Breast epithelium (tissue), 4 donors: ENCODE results near the gene TTC6. TPM values are rescaled to one million over a fixed set of nuclear protein-coding genes. Genes with fewer than 3 reads are reported as not detected.

Experiments used
- DNase-seq, 2 donors: peaks; one replicate each; pipeline ENCODE4 v3.0.0-alpha.2; 2019; ENCODE audit warnings: low spot score in 2 of 2
- H3K27ac ChIP-seq, 2 donors: fragments of 200-600 bp; sonication (generic) in 1 of 2; one replicate each; pipeline ENCODE4 v1.5.1; 2016 to 2019; ENCODE audit warnings: mild to moderate bottlenecking in 1 of 2
- H3K27me3 ChIP-seq, 2 donors: fragments of 200-600 bp; sonication (generic) in 1 of 2; one replicate each; pipeline versions ENCODE4 v1.5.1 to v1.6.0; 2017 to 2019; ENCODE audit warnings: control low read depth in 1 of 2, mild to moderate bottlenecking in 1 of 2
- H3K36me3 ChIP-seq: fragments of 200-600 bp; one replicate; pipeline ENCODE4 v1.5.1; 2019
- H3K4me1 ChIP-seq, 2 donors: fragments of 200-600 bp; sonication (generic); one replicate each; pipeline ENCODE4 v1.5.1; 2016 to 2019; ENCODE audit warnings: control low read depth in 1 of 2
- H3K4me3 ChIP-seq, 3 donors: fragments of 200-600 bp; sonication (generic); 1 replicate in 2 of 3; 2 replicates in 1 of 3; pipeline ENCODE4 v1.5.1; 2016 to 2019; ENCODE audit warnings: mild to moderate bottlenecking in 3 of 3, moderate library complexity in 2 of 3
- H3K9me3 ChIP-seq, 2 donors: fragments of 200-600 bp; sonication (generic) in 1 of 2; one replicate each; pipeline ENCODE4 v1.5.1; 2016 to 2019; ENCODE audit warnings: control low read depth in 1 of 2
- POLR2A ChIP-seq: fragments of 450-650 bp; IDR thresholded peaks from one replicate; pipeline ENCODE4 v1.6.1; 2016; ENCODE audit warnings: antibody characterized with exemption, mild to moderate bottlenecking, moderate library complexity
- POLR2AphosphoS5 ChIP-seq, 3 donors: sonication (generic); formaldehyde crosslinking; IDR thresholded peaks; one replicate each; pipeline ENCODE4 v1.6.1; 2017; ENCODE audit warnings: antibody characterized with exemption in 3 of 3
- intact Hi-C: fragments of 100-400 bp; cut with DNase I; formaldehyde crosslinking; loops from one replicate; pipeline ENCODE4 v1.15.1; 2023; ENCODE audit warnings: low total_unique reads
- total RNA-seq, 3 donors: library from RNA; depleted of rRNA; stranded (reverse); fragments of >200 nt; gene quantifications; one replicate each; pipeline ENCODE4 v1.1.0, GENCODE V29; 2016
- TF ChIP-seq, protein P1 (sequence below), 3 donors: fragments of 450-650 bp; IDR thresholded peaks; one replicate each; pipeline ENCODE4 v1.5.1; 2016 to 2017; ENCODE audit warnings: antibody characterized with exemption in 3 of 3, mild to moderate bottlenecking in 3 of 3, moderate library complexity in 3 of 3

TTC6 gene
- total RNA-seq, 3 donors from 2014 or later, result 74.7 to 78.6 TPM; not detected in 1

DNA sequence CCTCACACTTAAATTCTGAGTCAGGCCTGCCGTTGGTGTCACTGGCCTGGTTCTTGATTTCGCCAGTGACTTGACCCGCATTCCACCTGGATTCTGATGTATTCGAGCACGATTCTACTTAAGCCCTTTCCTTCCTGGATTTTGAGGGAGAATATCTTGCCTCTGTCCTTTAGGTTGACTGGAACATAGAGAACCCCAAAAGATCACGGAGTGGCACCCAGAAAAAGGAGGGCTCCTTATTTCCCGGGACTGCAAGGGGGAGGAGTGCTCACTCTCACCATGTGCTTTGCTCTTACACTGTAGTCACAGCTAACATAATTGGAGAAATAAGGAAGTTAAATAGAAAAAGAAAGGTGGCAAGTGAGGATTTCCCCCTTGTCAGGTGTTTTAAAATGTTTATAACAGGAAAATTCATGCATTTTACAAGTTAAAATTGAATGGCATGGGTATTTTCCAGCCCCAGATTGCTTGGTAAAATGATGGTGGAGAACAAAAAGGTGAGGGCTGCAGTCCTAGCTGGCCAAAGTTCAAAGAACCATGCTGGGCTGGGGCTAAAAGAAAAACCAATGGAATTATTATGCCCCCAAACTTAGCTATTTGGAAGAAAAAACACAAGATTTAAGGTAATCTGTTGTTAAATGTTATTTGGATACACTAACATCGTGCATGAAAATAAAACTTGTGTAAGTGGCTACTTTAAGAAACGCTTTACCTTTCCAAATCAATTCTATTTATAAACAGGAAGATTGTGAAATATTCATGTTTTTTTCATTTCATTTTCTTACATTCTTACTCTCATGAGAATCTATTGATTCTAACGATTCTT, 9.2 kb upstream of the TTC6 start:
- Histone ChIP-seq H3K4me1 (peaks cover 0 to 8% of the 10 kb centered on the region in 2 donors), H3K27me3 (peaks cover 4 to 84% of the 10 kb centered on the region in 2 donors), H3K36me3 (no peaks in the 10 kb centered on the region), H3K9me3 (no peaks in the 10 kb centered on the region), H3K4me3 (no peak overlapping the region), H3K27ac (peak overlapping the region; percentile 69 to 90)
- no peak for DNase-seq
- intact Hi-C loops, result no loop called here
- TF ChIP-seq POLR2AphosphoS5 (IDR thresholded peaks at IDR 0.05), result no peak
- no peak for TF ChIP-seq POLR2A
- TF ChIP-seq, protein P1, sequence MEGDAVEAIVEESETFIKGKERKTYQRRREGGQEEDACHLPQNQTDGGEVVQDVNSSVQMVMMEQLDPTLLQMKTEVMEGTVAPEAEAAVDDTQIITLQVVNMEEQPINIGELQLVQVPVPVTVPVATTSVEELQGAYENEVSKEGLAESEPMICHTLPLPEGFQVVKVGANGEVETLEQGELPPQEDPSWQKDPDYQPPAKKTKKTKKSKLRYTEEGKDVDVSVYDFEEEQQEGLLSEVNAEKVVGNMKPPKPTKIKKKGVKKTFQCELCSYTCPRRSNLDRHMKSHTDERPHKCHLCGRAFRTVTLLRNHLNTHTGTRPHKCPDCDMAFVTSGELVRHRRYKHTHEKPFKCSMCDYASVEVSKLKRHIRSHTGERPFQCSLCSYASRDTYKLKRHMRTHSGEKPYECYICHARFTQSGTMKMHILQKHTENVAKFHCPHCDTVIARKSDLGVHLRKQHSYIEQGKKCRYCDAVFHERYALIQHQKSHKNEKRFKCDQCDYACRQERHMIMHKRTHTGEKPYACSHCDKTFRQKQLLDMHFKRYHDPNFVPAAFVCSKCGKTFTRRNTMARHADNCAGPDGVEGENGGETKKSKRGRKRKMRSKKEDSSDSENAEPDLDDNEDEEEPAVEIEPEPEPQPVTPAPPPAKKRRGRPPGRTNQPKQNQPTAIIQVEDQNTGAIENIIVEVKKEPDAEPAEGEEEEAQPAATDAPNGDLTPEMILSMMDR (IDR thresholded peaks at IDR 0.05), result no peak

DNA sequence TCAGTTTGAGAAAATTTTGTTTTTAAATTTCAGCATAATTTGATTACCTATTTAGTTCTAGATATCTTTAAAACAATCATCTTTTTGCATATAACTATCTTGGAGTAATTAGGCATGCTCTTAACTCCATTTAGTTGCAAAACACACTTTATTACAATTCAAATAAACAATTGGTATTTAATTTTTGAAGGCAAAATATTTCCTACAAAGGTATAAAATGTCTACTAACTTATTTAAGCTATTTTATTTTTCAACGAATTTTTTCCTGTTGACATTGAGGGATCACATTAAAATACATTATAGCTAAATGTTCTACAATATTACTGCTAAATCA, 8.7 kb upstream of the TTC6 start:
- TF ChIP-seq, protein P1 (IDR thresholded peaks at IDR 0.05), result no peak
- no peak for TF ChIP-seq POLR2A
- TF ChIP-seq POLR2AphosphoS5 (IDR thresholded peaks at IDR 0.05), result no peak
- DNase-seq, result no peak
- intact Hi-C loops, result no loop called here

DNA sequence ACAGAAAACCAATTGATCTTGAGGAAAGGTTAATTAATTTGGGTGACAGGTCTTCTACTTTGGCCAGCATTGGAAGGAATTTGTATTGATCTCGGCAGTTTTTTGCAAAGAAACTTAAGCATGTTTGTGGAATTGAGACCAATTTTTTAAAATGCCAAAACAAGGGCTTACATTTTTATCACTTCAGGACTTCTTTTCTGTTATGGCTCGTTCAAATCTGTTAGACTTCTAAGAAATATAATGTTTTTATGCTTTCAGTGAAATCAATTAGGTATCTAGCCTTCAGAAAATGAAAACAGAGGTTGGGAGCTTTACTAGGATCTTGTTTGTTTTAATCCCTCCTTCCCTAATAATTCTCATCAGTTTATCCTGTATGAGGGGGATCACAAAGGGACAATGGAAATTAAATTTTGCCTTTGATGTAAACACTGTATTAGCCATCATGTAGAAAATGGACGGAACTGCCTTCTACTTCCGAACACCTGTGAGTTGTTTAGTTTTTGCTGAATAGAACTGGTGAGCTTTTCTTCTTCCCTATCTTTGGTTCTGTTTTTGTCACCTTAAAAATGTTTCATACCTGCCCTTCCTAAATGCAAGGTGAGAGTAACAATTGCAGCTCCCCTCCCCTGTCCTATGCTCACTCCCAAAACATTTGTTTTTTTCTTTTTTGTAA, 8.2 kb upstream of the TTC6 start:
- Histone ChIP-seq H3K4me1 (peaks cover 0 to 8% of the 10 kb centered on the region in 2 donors), H3K4me3 (peak overlapping the region in 2 of 3 donors; percentile 27 to 80), H3K9me3 (no peaks in the 10 kb centered on the region), H3K36me3 (no peaks in the 10 kb centered on the region), H3K27me3 (peaks cover 9 to 94% of the 10 kb centered on the region in 2 donors), H3K27ac (peak overlapping the region; percentile 75 to 84)
- intact Hi-C loops, result no loop called here
- TF ChIP-seq, protein P1 (IDR thresholded peaks at IDR 0.05), result no peak
- TF ChIP-seq POLR2AphosphoS5 (IDR thresholded peaks at IDR 0.05), result no peak
- no peak for TF ChIP-seq POLR2A
- DNase-seq, result no peak

More for the DNA sequence above, 8.7 kb upstream of the TTC6 start:
- peaks cover 0 to 8% of the 10 kb centered on the region in 2 donors for H3K4me1 ChIP-seq
- H3K36me3 ChIP-seq, result no peaks in the 10 kb centered on the region
- no peak overlapping the region for H3K4me3 ChIP-seq
- H3K27ac ChIP-seq, result peak overlapping the region; percentile 75 to 84
- H3K9me3 ChIP-seq, result no peaks in the 10 kb centered on the region
- peaks cover 6 to 90% of the 10 kb centered on the region in 2 donors for H3K27me3 ChIP-seq

DNA sequence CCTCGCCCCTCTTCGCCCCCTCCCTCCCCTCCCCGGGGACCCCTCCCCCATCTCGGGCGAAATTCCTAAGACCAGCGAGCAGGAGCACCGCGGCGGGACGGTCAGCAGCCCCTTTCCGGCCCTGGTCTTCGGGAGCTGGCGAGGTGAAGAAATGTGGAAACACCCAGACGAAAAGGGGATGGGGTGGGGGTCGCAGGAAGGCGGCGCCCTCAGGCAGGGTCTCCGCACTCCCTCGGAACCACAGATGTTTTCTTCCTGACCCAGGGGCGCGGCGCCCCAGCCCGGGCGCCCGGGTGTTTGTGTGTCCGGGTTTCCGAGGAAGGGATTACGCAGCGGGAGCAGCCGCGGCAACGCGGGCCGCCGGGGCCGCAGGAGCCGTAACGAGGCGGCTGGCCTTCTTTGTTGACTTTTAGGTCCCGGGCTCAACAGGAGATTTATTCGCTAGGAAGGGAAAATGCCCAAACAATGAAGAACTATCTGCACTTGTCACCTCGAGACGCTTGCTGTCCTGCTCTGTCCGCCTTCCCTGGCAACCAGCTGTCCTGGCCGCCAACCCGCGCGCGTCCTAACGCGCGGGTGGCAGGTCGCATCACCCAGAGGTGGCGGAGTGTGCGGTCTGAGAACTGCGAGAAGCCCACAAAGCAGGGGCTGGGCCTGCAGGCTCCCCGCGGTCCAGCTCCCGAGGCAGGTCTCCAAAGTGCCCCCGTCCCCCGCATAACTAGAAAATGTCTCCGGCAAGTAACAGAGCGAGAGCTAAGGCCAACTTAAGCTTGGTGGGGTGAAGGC, 7.4 kb upstream of the TTC6 start:
- intact Hi-C loops, result no loop called here
- H3K27ac ChIP-seq, result peak overlapping the region; percentile 75 to 84
- no peaks in the 10 kb centered on the region for H3K36me3 ChIP-seq
- TF ChIP-seq POLR2AphosphoS5 (IDR thresholded peaks at IDR 0.05), result no peak
- H3K4me1 ChIP-seq, result peaks cover 0 to 8% of the 10 kb centered on the region in 2 donors
- peaks cover 12 to 97% of the 10 kb centered on the region in 2 donors for H3K27me3 ChIP-seq
- H3K9me3 ChIP-seq, result no peaks in the 10 kb centered on the region
- peak overlapping the region in 2 of 3 donors; percentile 27 to 80 for H3K4me3 ChIP-seq
- no peak for DNase-seq

DNA sequence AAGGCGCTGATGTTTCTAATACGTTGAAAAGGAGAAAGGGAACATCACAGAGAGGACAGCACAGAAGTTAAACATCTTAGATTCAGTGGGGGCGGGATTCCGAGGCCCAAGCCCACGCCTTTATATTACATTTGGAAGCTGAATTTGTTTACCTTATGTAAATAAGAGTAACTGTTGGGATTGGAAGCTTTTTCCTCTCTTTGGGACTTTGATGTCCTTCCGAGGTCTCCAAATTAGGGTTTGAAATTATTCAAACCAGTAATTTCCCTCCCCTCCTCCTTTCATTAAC, 6.8 kb upstream of the TTC6 start:
- no peaks in the 10 kb centered on the region for H3K9me3 ChIP-seq
- H3K27me3 ChIP-seq, result peaks cover 12 to 98% of the 10 kb centered on the region in 2 donors
- H3K36me3 ChIP-seq, result no peaks in the 10 kb centered on the region
- intact Hi-C loops, result no loop called here
- H3K4me1 ChIP-seq, result peaks cover 0 to 8% of the 10 kb centered on the region in 2 donors
- no peak for DNase-seq
- TF ChIP-seq POLR2A (no peak), POLR2AphosphoS5 (IDR thresholded peaks at IDR 0.05) (no peak)
- H3K27ac ChIP-seq, result peak overlapping the region; percentile 75 to 84
- peak overlapping the region in 2 of 3 donors; percentile 27 to 80 for H3K4me3 ChIP-seq
